HUES64 (cell line): ENCODE measurements around the gene FOXD3.
"Not testable (repeated sequence)": the region's sequence is repeated elsewhere in the genome, so short reads cannot be mapped to it uniquely, and the experiment has no call there.

Experiments
- H3K27ac ChIP-seq: 2 replicates; pipeline ENCODE4 v1.7.0; 2013; ENCODE audit warnings: low read depth, low read length, inconsistent platforms
- H3K27me3 ChIP-seq: 2 replicates; pipeline ENCODE4 v1.6.1; 2013; ENCODE audit warnings: mild to moderate bottlenecking, low read length; ENCODE audit not compliant: insufficient read depth
- H3K36me3 ChIP-seq: 2 replicates; pipeline ENCODE4 v1.6.1; 2013; ENCODE audit warnings: mild to moderate bottlenecking, low read length; ENCODE audit not compliant: insufficient read depth
- H3K4me1 ChIP-seq: 2 replicates; pipeline ENCODE4 v1.6.1; 2013; ENCODE audit warnings: mild to moderate bottlenecking, low read length, moderate library complexity; ENCODE audit not compliant: insufficient read depth
- H3K4me3 ChIP-seq: 2 replicates; pipeline ENCODE4 v1.5.1; 2013; ENCODE audit warnings: mild to moderate bottlenecking, low read length, moderate library complexity
- H3K9ac ChIP-seq: 2 replicates; pipeline ENCODE4 v1.6.1; 2013; ENCODE audit warnings: mild to moderate bottlenecking, low read depth, low read length
- H3K9me3 ChIP-seq: 2 replicates; pipeline ENCODE4 v1.6.1; 2013; ENCODE audit warnings: low read depth, low read length; ENCODE audit not compliant: insufficient read depth
- WGBS: fragments of 150-250, 120-280 bp; methylation state at CpG from one replicate; pipeline ENCODE4 v1.1.7; 2013; ENCODE audit warnings: missing lambda C conversion rate; 5-methylcytosine and 5-hydroxymethylcytosine counted together

The FOXD3 gene

GRCh38 chr1:63329621-63330330 lies 7.4 kb downstream of the FOXD3 start:
- peak overlapping the region; percentile 50 for H3K4me3 ChIP-seq
- H3K27ac ChIP-seq: no peak overlapping the region
- 5% methylated on average over 50 of the region's 50 CpGs for WGBS

GRCh38 chr1:63330331-63330916 lies 8.1 kb downstream of the FOXD3 start:
- peaks cover 86% of the 10 kb centered on the region for H3K27me3 ChIP-seq
- no peak overlapping the region for H3K27ac ChIP-seq
- H3K9me3 ChIP-seq: no peaks in the 10 kb centered on the region
- H3K4me3 ChIP-seq: peak overlapping the region; percentile 50
- H3K36me3 ChIP-seq: no peaks in the 10 kb centered on the region
- WGBS: 1% methylated on average over 28 of the region's 28 CpGs
- H3K4me1 ChIP-seq: peaks cover 65% of the 10 kb centered on the region
- 0 out of 2 replicates have a peak overlapping the region, but pooled peaks have one; percentile 40 for H3K9ac ChIP-seq

More at GRCh38 chr1:63329621-63330330, 7.4 kb downstream of the FOXD3 start:
- peak overlapping the region; percentile 40; the same call in 1 of the 2 replicates for H3K9ac ChIP-seq
- no peaks in the 10 kb centered on the region for H3K36me3 ChIP-seq
- peaks cover 92% of the 10 kb centered on the region for H3K27me3 ChIP-seq
- peaks cover 71% of the 10 kb centered on the region for H3K4me1 ChIP-seq
- no peaks in the 10 kb centered on the region for H3K9me3 ChIP-seq

DNA sequence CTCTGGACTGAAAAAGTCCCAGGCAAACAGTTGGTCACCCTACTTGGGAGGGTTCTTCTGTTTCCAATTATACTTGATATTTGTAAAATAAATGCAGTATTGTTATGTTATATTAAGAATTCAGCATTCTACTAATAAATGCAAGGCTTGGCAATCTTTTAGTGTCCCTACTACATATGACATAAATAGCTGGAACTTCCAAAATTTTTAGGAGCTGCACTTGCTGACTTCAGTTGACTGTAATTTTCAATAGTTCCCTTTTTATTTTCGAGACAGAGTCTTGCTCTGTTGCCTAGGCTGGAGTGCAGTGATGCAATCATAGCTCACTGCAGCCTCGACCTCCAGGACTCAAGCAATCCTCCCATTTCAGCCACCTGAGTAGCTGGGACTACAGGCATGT lies 20.0 kb downstream of the FOXD3 start:
- WGBS: 89% methylated on average over 2 of the region's 2 CpGs
- no peaks in the 10 kb centered on the region for H3K36me3 ChIP-seq

DNA sequence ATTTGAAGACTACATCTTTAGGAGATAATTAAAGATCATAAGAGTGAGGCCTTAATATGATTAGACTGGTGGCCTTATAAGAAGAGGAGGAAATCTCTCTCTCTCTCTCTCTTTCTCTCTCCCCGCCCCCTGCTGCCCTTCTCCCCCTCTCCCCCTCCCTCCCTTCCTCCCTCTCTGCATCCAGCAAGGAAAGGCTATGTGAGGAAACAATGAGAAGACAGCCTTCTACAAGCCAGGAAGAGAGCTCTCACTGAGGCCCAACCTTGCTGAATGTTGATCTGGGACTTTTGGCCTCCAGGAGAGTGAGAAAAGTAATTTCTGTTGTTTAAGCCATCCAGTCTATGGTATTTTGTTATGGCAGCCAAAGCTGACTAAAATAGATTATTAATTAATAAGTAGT lies 21.6 kb downstream of the FOXD3 start:
- Histone ChIP-seq H3K9ac (no peak overlapping the region), H3K4me3 (no peak overlapping the region), H3K27ac (no peak overlapping the region), H3K36me3 (no peaks in the 10 kb centered on the region), H3K9me3 (no peaks in the 10 kb centered on the region), H3K4me1 (peaks cover 10% of the 10 kb centered on the region), H3K27me3 (no peaks in the 10 kb centered on the region)
- WGBS: no CpG with 5 or more reads among the region's 1 CpG

More for the DNA sequence above, 20.0 kb downstream of the FOXD3 start:
- Histone ChIP-seq H3K4me3 (no peak overlapping the region), H3K4me1 (peaks cover 8% of the 10 kb centered on the region), H3K9me3 (no peaks in the 10 kb centered on the region), H3K9ac (no peak overlapping the region), H3K27ac (no peak overlapping the region), H3K27me3 (no peaks in the 10 kb centered on the region)

DNA sequence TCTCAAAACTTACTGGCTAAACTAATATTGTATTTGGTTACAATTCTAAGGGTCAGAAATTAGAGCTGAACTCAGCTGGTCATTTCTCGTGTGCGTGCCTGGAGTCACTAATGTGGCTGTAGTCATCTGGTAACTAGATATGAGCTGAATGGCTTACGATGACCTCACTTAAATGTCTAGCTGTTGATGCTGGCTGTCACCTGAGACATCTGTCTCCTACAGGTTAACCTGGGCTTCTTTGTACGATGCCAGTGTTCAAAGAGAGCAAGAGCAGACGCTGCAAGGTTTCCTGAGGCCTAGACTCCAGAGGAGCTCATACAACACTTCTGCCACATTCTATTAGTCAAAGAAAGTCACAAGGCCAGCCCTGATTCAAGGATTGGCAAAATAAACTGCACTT lies 28.0 kb downstream of the FOXD3 start:
- H3K4me1 ChIP-seq: peaks cover 6% of the 10 kb centered on the region
- no peak overlapping the region for H3K9ac ChIP-seq
- no peaks in the 10 kb centered on the region for H3K9me3 ChIP-seq
- 0 out of 2 replicates have a peak, but pooled peaks cover 5% of the 10 kb centered on the region for H3K27me3 ChIP-seq
- no peak overlapping the region for H3K4me3 ChIP-seq
- no peaks in the 10 kb centered on the region for H3K36me3 ChIP-seq
- 93% methylated on average over 5 of the region's 5 CpGs for WGBS
- H3K27ac ChIP-seq: no peak overlapping the region

- Histone ChIP-seq H3K4me1 (peaks cover 6% of the 10 kb centered on the region), H3K36me3 (no peaks in the 10 kb centered on the region), H3K27ac (no peak overlapping the region), H3K9ac (no peak overlapping the region), H3K4me3 (no peak overlapping the region), H3K9me3 (no peaks in the 10 kb centered on the region), H3K27me3 (0 out of 2 replicates have a peak, but pooled peaks cover 5% of the 10 kb centered on the region)
- 89% methylated on average over 1 of the region's 2 CpGs for WGBS
Measured at GRCh38 chr1:63352736-63353135, 30.4 kb downstream of the FOXD3 start.

- not testable (repeated sequence) for H3K9me3 ChIP-seq, H3K4me3 ChIP-seq, H3K36me3 ChIP-seq, H3K4me1 ChIP-seq, H3K9ac ChIP-seq, H3K27ac ChIP-seq, H3K27me3 ChIP-seq
- WGBS: 86% methylated on average over 1 of the region's 2 CpGs
Measured at GRCh38 chr1:63356234-63356633, 33.9 kb downstream of the FOXD3 start.

GRCh38 chr1:63359561-63359960 lies 37.2 kb downstream of the FOXD3 start:
- Histone ChIP-seq H3K9ac (no peak overlapping the region), H3K4me3 (no peak overlapping the region), H3K27ac (no peak overlapping the region), H3K9me3 (no peaks in the 10 kb centered on the region), H3K27me3 (no peaks in the 10 kb centered on the region), H3K4me1 (peaks cover 4% of the 10 kb centered on the region; the same call in 1 of the 2 replicates), H3K36me3 (no peaks in the 10 kb centered on the region)
- WGBS: 92% methylated on average over 5 of the region's 5 CpGs

- Histone ChIP-seq H3K9me3 (no peaks in the 10 kb centered on the region), H3K9ac (no peak overlapping the region), H3K36me3 (no peaks in the 10 kb centered on the region), H3K27me3 (peaks cover 10% of the 10 kb centered on the region), H3K27ac (no peak overlapping the region), H3K4me3 (no peak overlapping the region), H3K4me1 (peaks cover 10% of the 10 kb centered on the region; the same call in 1 of the 2 replicates)
- 78% methylated on average over 1 of the region's 1 CpG for WGBS
Measured at GRCh38 chr1:63362073-63362472, 39.7 kb downstream of the FOXD3 start.

DNA sequence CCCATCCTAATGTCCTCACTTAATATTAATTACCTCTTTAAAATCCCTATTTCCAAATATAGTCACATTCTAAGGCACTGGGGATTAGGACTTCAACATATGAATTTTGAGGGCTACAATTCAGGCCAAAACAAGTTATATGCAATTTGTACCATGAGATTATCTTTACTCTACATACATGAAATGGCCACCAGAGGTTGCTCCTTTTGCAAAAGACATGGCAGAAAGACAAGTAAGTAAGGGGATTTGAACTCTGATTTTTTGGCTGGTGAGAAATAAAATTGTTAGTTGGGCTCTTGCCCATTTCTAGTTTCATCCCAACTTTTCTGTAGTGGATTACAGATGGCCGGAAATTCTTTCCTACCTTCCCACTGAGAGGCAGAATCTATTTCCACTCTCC lies 40.2 kb downstream of the FOXD3 start:
- WGBS: no CpG with 5 or more reads among the region's 1 CpG
- Histone ChIP-seq H3K27ac (no peak overlapping the region), H3K9me3 (no peaks in the 10 kb centered on the region)

GRCh38 chr1:63363014-63363413 lies 40.6 kb downstream of the FOXD3 start:
- Histone ChIP-seq H3K36me3 (no peaks in the 10 kb centered on the region), H3K4me3 (no peak overlapping the region), H3K27me3 (peaks cover 10% of the 10 kb centered on the region), H3K4me1 (peaks cover 11% of the 10 kb centered on the region; the same call in 1 of the 2 replicates), H3K9me3 (no peaks in the 10 kb centered on the region), H3K9ac (no peak overlapping the region), H3K27ac (no peak overlapping the region)
- 85% methylated on average over 5 of the region's 5 CpGs for WGBS

More for the DNA sequence above, 40.2 kb downstream of the FOXD3 start:
- Histone ChIP-seq H3K4me1 (peaks cover 11% of the 10 kb centered on the region; the same call in 1 of the 2 replicates), H3K36me3 (no peaks in the 10 kb centered on the region), H3K27me3 (peaks cover 10% of the 10 kb centered on the region), H3K9ac (no peak overlapping the region), H3K4me3 (no peak overlapping the region)
